K562 (cell line): Measurements from ENCODE around the gene ARF1. TPM values are rescaled to one million over a fixed set of nuclear protein-coding genes. Genes with fewer than 3 reads are reported as not detected.

Experiments
- ARID4B ChIP-seq: sonication (generic); formaldehyde crosslinking; IDR thresholded peaks from 2 replicates; pipeline ENCODE4 v1.8.0; 2022; ENCODE audit warnings: mild to moderate bottlenecking, missing genetic modification reagents
- ATF3 ChIP-seq, 2 experiments: fragments of 450-650 bp in 1 of 2; sonication (generic) in 1 of 2; formaldehyde crosslinking in 1 of 2; IDR thresholded peaks in 1 of 2; conservative IDR thresholded peaks in 1 of 2; 2 replicates each; pipeline versions ENCODE4 v1.6.1 to v1.8.1; 2016 to 2023; ENCODE audit warnings: mild to moderate bottlenecking in 2 of 2, moderate library complexity in 2 of 2, inconsistent platforms in 1 of 2, missing genetic modification reagents in 1 of 2
- CREB5 ChIP-seq: fragments of 250-450 bp; sonication (Bioruptor Pico); IDR thresholded peaks from 2 replicates; pipeline ENCODE4 v1.5.0; 2020; ENCODE audit warnings: mild to moderate bottlenecking
- ETV5 ChIP-seq: sonication (generic); formaldehyde crosslinking; IDR thresholded peaks from 2 replicates; pipeline ENCODE4 v1.4.0; 2020; ENCODE audit warnings: low read depth, mild to moderate bottlenecking, missing genetic modification reagents
- MAX ChIP-seq: sonication (generic); formaldehyde crosslinking; IDR thresholded peaks from 2 replicates; pipeline ENCODE4 v1.9.0; 2022; ENCODE audit warnings: mild to moderate bottlenecking, missing genetic modification reagents
- MTA3 ChIP-seq: fragments of 450-650 bp; formaldehyde crosslinking; IDR thresholded peaks from 2 replicates; pipeline ENCODE4 v1.6.1; 2017; ENCODE audit warnings: mild to moderate bottlenecking, borderline replicate concordance
- POLR2B ChIP-seq: fragments of 450-650 bp; IDR thresholded peaks from 2 replicates; pipeline ENCODE4 v1.6.1; 2018; ENCODE audit warnings: low read depth; ENCODE audit not compliant: partially characterized antibody
- TBL1XR1 ChIP-seq, 2 experiments: IDR thresholded peaks; 2 replicates each; pipeline ENCODE4 v1.6.1; 2012; ENCODE audit warnings: improper control_type of control experiment in 2 of 2, low read length in 2 of 2, mild to moderate bottlenecking in 1 of 2
- TCF3 ChIP-seq: sonication (generic); formaldehyde crosslinking; IDR thresholded peaks from 2 replicates; pipeline ENCODE4 v1.4.0; 2020; ENCODE audit warnings: mild to moderate bottlenecking, missing genetic modification reagents
- TEAD4 ChIP-seq, 2 experiments: sonication (generic) in 1 of 2; formaldehyde crosslinking in 1 of 2; IDR thresholded peaks; 2 replicates each; pipeline versions ENCODE4 v1.6.1 to v1.8.0; 2012 to 2022; ENCODE audit warnings: borderline replicate concordance in 1 of 2, inconsistent platforms in 1 of 2, low read length in 1 of 2, mild to moderate bottlenecking in 1 of 2, missing genetic modification reagents in 1 of 2
- YY1 ChIP-seq, 3 experiments: IDR thresholded peaks; 2 replicates each; pipeline ENCODE4 v1.6.1; 2011; ENCODE audit warnings: low read length in 2 of 3, mild to moderate bottlenecking in 2 of 3, moderate library complexity in 2 of 3, borderline replicate concordance in 1 of 3, control low read depth in 1 of 3, low read depth in 1 of 3; ENCODE audit not compliant: insufficient read depth in 3 of 3, insufficient replicate concordance in 2 of 3, control insufficient read depth in 1 of 3, insufficient read length in 1 of 3; ENCODE audit errors: extremely low read depth in 1 of 3
- ZC3H11A ChIP-seq: IDR thresholded peaks from 2 replicates; pipeline ENCODE4 v1.6.1; 2012; ENCODE audit warnings: low read depth, low read length, improper control_type of control experiment
- ZNF24 ChIP-seq: fragments of 450-650 bp; IDR thresholded peaks from 2 replicates; pipeline ENCODE4 v1.6.1; 2016
- ZNF384 ChIP-seq: IDR thresholded peaks from 2 replicates; pipeline ENCODE4 v1.6.1; 2012; ENCODE audit warnings: low read depth, low read length, improper control_type of control experiment
- ZNF639 ChIP-seq, 2 experiments: fragments of 200-800 bp in 1 of 2; sonication (Bioruptor generic) in 1 of 2; sonication (generic) in 1 of 2; formaldehyde crosslinking in 1 of 2; IDR thresholded peaks in 1 of 2; conservative IDR thresholded peaks in 1 of 2; 2 replicates each; pipeline versions ENCODE4 v1.5.0 to v1.6.1; 2016 to 2020; ENCODE audit warnings: missing compliant biosample characterization in 1 of 2, missing genetic modification characterization in 1 of 2, missing genetic modification reagents in 1 of 2
- polyA plus RNA-seq, 8 experiments: library from polyadenylated mRNA; depleted of rRNA in 4 of 8; stranded (reverse) in 5 of 8; unstranded in 3 of 8; fragments of >200 nt; fragmentation: Nextera tagmentation in 2 of 8; fragmentation: Illumina TruSeq in 1 of 8; extraction: Ambion mirVana in 2 of 8; extraction: Trizol in 1 of 8; gene quantifications; 2 replicates each; pipeline versions ENCODE4 v1.2.1 to v1.2.3, GENCODE V29; 2011 to 2014; ENCODE audit warnings: inconsistent platforms in 1 of 8, missing spikeins in 1 of 8
- total RNA-seq, 7 experiments: library from RNA; depleted of rRNA in 6 of 7; stranded (reverse); fragments of >200 nt in 6 of 7; fragmentation: Illumina TruSeq in 2 of 7; extraction: Trizol in 2 of 7; gene quantifications; 2 replicates each; pipeline versions ENCODE4 v1.2.1 to v1.2.3, GENCODE V29; 2011 to 2021; ENCODE audit warnings: low replicate concordance in 1 of 7

ARF1 gene
- total and polyA plus RNA-seq, 9 of the 15 experiments (the other 6 are each of a cell fraction or from before 2014, with no cell fraction given) = 69.8 to 593 (median 325) TPM

- TF ChIP-seq ARID4B = peak; percentile 81
- TF ChIP-seq ATF3 (IDR thresholded peaks at IDR 0.05) = peak; percentile 86
- no peak for TF ChIP-seq ATF3 (CRISPR knock-in tag; conservative IDR thresholded peaks at IDR 0.05)
- 0 out of 2 replicates have a peak, but pooled peaks have one; percentile 27 for TF ChIP-seq ZNF384
- peak; percentile 98 for TF ChIP-seq MTA3
- TF ChIP-seq MAX (CRISPR knock-in tag) = peak; percentile 87
- peak; percentile 79 for TF ChIP-seq ETV5 (CRISPR knock-in tag)
- TF ChIP-seq TBL1XR1 (IDR thresholded peaks at IDR 0.05; ENCODE audit: low read length in 2 of 2) = peak; percentile 14 to 74; a peak in 2 of 4 replicates
- TF ChIP-seq ZNF639 (CRISPR knock-in tag; conservative IDR thresholded peaks at IDR 0.05 in 1 of 2, IDR thresholded peaks at IDR 0.05 in 1 of 2) = peak in 1 of 2 experiments; percentile 97; a peak in 2 of 4 replicates
- peak; percentile 81 for TF ChIP-seq POLR2B
- TF ChIP-seq ZC3H11A = 0 out of 2 replicates have a peak, but pooled peaks have one; percentile 51
- TF ChIP-seq CREB5 (CRISPR knock-in tag) = no peak
- peak; percentile 48; the same call in 1 of the 2 replicates for TF ChIP-seq TCF3
- TF ChIP-seq TEAD4 (IDR thresholded peaks at IDR 0.05; ENCODE audit: low read length) = 0 out of 2 replicates have a peak, but pooled peaks have one; percentile 8
- no peak for TF ChIP-seq TEAD4 (CRISPR knock-in tag; IDR thresholded peaks at IDR 0.05; ENCODE audit: borderline replicate concordance)
- peak; percentile 49; the same call in 1 of the 2 replicates for TF ChIP-seq ZNF24
- peak in 2 of 3 experiments; percentile 74 to 83 for TF ChIP-seq YY1 (IDR thresholded peaks at IDR 0.05; ENCODE audit: borderline replicate concordance in 1 of 3, control insufficient read depth in 1 of 3, extremely low read depth in 1 of 3, insufficient read depth in 3 of 3, insufficient read length in 1 of 3, insufficient replicate concordance in 2 of 3, low read depth in 1 of 3, low read length in 2 of 3)
Measured at GRCh38 chr1:228139931-228140723, 57.6 kb downstream of the ARF1 start, which contains the start of gene GUK1 (continued).
